K562 (cell line): ENCODE results near the gene ACOX1. TPM values are rescaled to one million over a fixed set of nuclear protein-coding genes. Genes with fewer than 3 reads are reported as not detected.

Experiments used
- ATAC-seq: fragments of 200-7000 bp; cut with Tn5 transposase; 3 replicates; pipeline ENCODE4 v1.9.1; 2020; ENCODE audit warnings: moderate library complexity
- BruUV-seq: library from RNA; stranded (reverse); fragments of 400-500 nt; replicated peaks from 2 replicates; lab custom pipeline; 2021; lab: Mats Ljungman, UMichigan
- CTCF ChIA-PET: fragments of 300-600 bp; formaldehyde crosslinking; extraction: SDS; loops from one replicate; lab custom pipeline; 2021; ENCODE audit warnings: low intra/inter-chr PET ratio; lab: Yijun Ruan, JAX
- POLR2A ChIA-PET: fragments of 300-600, 350-650 bp; sonication (Branson Sonifier 250); formaldehyde crosslinking; extraction: SDS; loops from one replicate; lab custom pipeline; 2021; ENCODE audit warnings: antibody characterized with exemption, inconsistent platforms; lab: Yijun Ruan, JAX
- DNase-seq, 4 experiments: peaks; one replicate each; pipeline versions ENCODE4 v3.0.0 to v3.0.0-alpha.2; 2011 to 2018; ENCODE audit warnings: low spot score in 3 of 4, mixed read lengths in 3 of 4; ENCODE audit errors: extremely low read depth in 1 of 4
- FAIRE-seq: peaks from 2 replicates; lab custom pipeline; 2011; peaks lifted over from hg19 to GRCh38; lab: Jason Lieb, UNC
- H2AFZ ChIP-seq: 2 replicates; pipeline ENCODE4 v1.6.0; 2011; ENCODE audit warnings: low read depth, low read length, control low read depth, inconsistent platforms
- H3K27ac ChIP-seq: fragments of 200-600 bp; 3 replicates; pipeline ENCODE4 v1.8.0; 2011; ENCODE audit warnings: low read depth, mild to moderate bottlenecking, control low read depth, inconsistent platforms, low read length, moderate library complexity, mixed read lengths; ENCODE audit errors: extremely low read depth
- H3K27me3 ChIP-seq, 2 experiments: fragments of 300-600 bp in 1 of 2; 2 replicates in 1 of 2; 3 replicates in 1 of 2; pipeline versions ENCODE4 v1.6.0 to v1.8.0; 2011; ENCODE audit warnings: inconsistent platforms in 2 of 2, low read length in 2 of 2, mild to moderate bottlenecking in 1 of 2, mixed read lengths in 1 of 2, moderate library complexity in 1 of 2; ENCODE audit not compliant: control insufficient read depth in 2 of 2, insufficient read depth in 2 of 2
- H3K36me3 ChIP-seq: fragments of 300-600 bp; 3 replicates; pipeline ENCODE4 v1.8.0; 2011; ENCODE audit warnings: mild to moderate bottlenecking, low read length, inconsistent platforms; ENCODE audit not compliant: control insufficient read depth, insufficient read depth
- H3K4me1 ChIP-seq, 2 experiments: fragments of 200-600 bp in 1 of 2; replicated peaks in 1 of 2; 2 replicates in 1 of 2; 3 replicates in 1 of 2; pipeline versions ENCODE4 v1.5.1 to v1.8.0; 2011; ENCODE audit warnings: inconsistent platforms in 2 of 2, low read length in 2 of 2, mild to moderate bottlenecking in 1 of 2, mixed read lengths in 1 of 2, moderate library complexity in 1 of 2; ENCODE audit not compliant: control insufficient read depth in 2 of 2, insufficient read depth in 2 of 2
- H3K4me2 ChIP-seq: 2 replicates; pipeline ENCODE4 v1.6.1; 2011; ENCODE audit warnings: low read length, control low read depth, inconsistent platforms, mixed read lengths; ENCODE audit not compliant: insufficient read depth
- H3K4me3 ChIP-seq: fragments of 200-600 bp; sonication (generic), shearing (Covaris generic); 2 replicates; pipeline ENCODE4 v1.5.1; 2016; ENCODE audit warnings: control low read depth, inconsistent platforms
- H3K79me2 ChIP-seq: fragments of 200-600 bp; 3 replicates; pipeline ENCODE4 v1.8.0; 2011; ENCODE audit warnings: low read length, inconsistent platforms; ENCODE audit not compliant: control insufficient read depth, insufficient read depth
- H3K9ac ChIP-seq, 2 experiments: 2 replicates each; pipeline versions ENCODE4 v1.6.0 to v1.6.1; 2011; ENCODE audit warnings: low read depth in 2 of 2, low read length in 2 of 2, control low read depth in 1 of 2, inconsistent platforms in 1 of 2, mild to moderate bottlenecking in 1 of 2, mixed read lengths in 1 of 2; ENCODE audit not compliant: insufficient read depth in 1 of 2
- H3K9me1 ChIP-seq: one replicate; pipeline ENCODE4 v1.6.0; 2011; ENCODE audit warnings: inconsistent platforms, mild to moderate bottlenecking, low read length, moderate library complexity; ENCODE audit not compliant: control insufficient read depth, insufficient read depth
- H3K9me3 ChIP-seq: replicated peaks from 2 replicates; pipeline ENCODE4 v1.5.1; 2011; ENCODE audit warnings: low read depth, low read length, inconsistent platforms; ENCODE audit not compliant: control insufficient read depth, insufficient read depth
- H4K20me1 ChIP-seq: replicated peaks from 2 replicates; pipeline ENCODE4 v1.6.1; 2011; ENCODE audit warnings: low read length, inconsistent platforms, mixed read lengths; ENCODE audit not compliant: control insufficient read depth, insufficient read depth
- AFF1 ChIP-seq, 2 experiments: fragments of 450-650 bp; IDR thresholded peaks; 2 replicates each; pipeline ENCODE4 v1.6.1; 2018; ENCODE audit warnings: mild to moderate bottlenecking in 2 of 2, low read depth in 1 of 2; ENCODE audit not compliant: partially characterized antibody in 2 of 2
- CEBPZ ChIP-seq: fragments of 150-350 bp; IDR thresholded peaks from 2 replicates; pipeline ENCODE4 v1.6.1; 2014; ENCODE audit warnings: low read depth, mild to moderate bottlenecking, low read length, borderline replicate concordance
- HDAC2 ChIP-seq: fragments of 450-650 bp; IDR thresholded peaks from 2 replicates; pipeline ENCODE4 v1.6.1; 2016; ENCODE audit warnings: mild to moderate bottlenecking
- KDM4B ChIP-seq, 2 experiments: fragments of 450-650 bp in 1 of 2; sonication (generic) in 1 of 2; IDR thresholded peaks; 2 replicates each; pipeline ENCODE4 v1.6.1; 2016 to 2017; ENCODE audit warnings: borderline replicate concordance in 2 of 2, antibody characterized with exemption in 1 of 2, low read depth in 1 of 2, mild to moderate bottlenecking in 1 of 2
- LEF1 ChIP-seq: fragments of 450-650 bp; IDR thresholded peaks from 2 replicates; pipeline ENCODE4 v1.6.1; 2016; ENCODE audit warnings: mild to moderate bottlenecking
- PKNOX1 ChIP-seq: fragments of 450-650 bp; IDR thresholded peaks from 2 replicates; pipeline ENCODE4 v1.6.1; 2016
- RBM17 ChIP-seq: fragments of 200-400 bp; formaldehyde crosslinking; IDR thresholded peaks from 2 replicates; pipeline ENCODE4 v1.6.1; 2017; ENCODE audit warnings: low read depth, mild to moderate bottlenecking, low read length, borderline replicate concordance
- RCOR1 ChIP-seq, 2 experiments: IDR thresholded peaks; 2 replicates each; pipeline ENCODE4 v1.6.1; 2012; ENCODE audit warnings: low read depth in 2 of 2, low read length in 2 of 2, borderline replicate concordance in 1 of 2, improper control_type of control experiment in 1 of 2
- SIN3B ChIP-seq: fragments of 450-650 bp; IDR thresholded peaks from 2 replicates; pipeline ENCODE4 v1.6.1; 2017; ENCODE audit warnings: low read depth, mild to moderate bottlenecking, moderate library complexity
- STAT5B ChIP-seq: fragments of 250-450 bp; sonication (Bioruptor Pico); IDR thresholded peaks from 2 replicates; pipeline ENCODE4 v1.8.0; 2021; ENCODE audit warnings: mild to moderate bottlenecking, inconsistent platforms
- TEAD1 ChIP-seq, 2 experiments: fragments of 450-650 bp in 1 of 2; sonication (generic) in 1 of 2; formaldehyde crosslinking; IDR thresholded peaks; 2 replicates each; pipeline versions ENCODE4 v1.4.0 to v1.8.0; 2020 to 2022; ENCODE audit warnings: mild to moderate bottlenecking in 2 of 2, missing genetic modification reagents in 1 of 2
- TOE1 ChIP-seq, 2 experiments: fragments of 450-650 bp in 1 of 2; sonication (generic) in 1 of 2; formaldehyde crosslinking in 1 of 2; IDR thresholded peaks; 2 replicates each; pipeline versions ENCODE4 v1.7.1 to v1.8.0; 2016 to 2022; ENCODE audit warnings: borderline replicate concordance in 2 of 2, mild to moderate bottlenecking in 2 of 2, antibody characterized with exemption in 1 of 2, inconsistent platforms in 1 of 2, low read depth in 1 of 2, missing genetic modification reagents in 1 of 2, moderate library complexity in 1 of 2
- ZBTB8A ChIP-seq: fragments of 450-650 bp; IDR thresholded peaks from 2 replicates; pipeline ENCODE4 v1.6.1; 2018; ENCODE audit warnings: mild to moderate bottlenecking, moderate library complexity; ENCODE audit not compliant: partially characterized antibody
- WGBS: fragments of 100-300 bp; shearing (Covaris generic); methylation state at CpG from one replicate; pipeline ENCODE4 v1.1.6; 2016; ENCODE audit warnings: low coverage, mixed read lengths; ENCODE audit not compliant: insufficient coverage; ENCODE audit errors: missing lambda C conversion rate; 5-methylcytosine and 5-hydroxymethylcytosine counted together
- in situ Hi-C: fragments of 300-500 bp; cut with MboI; formaldehyde crosslinking; loops from 4 replicates; pipeline ENCODE4 v1.15.0; 2018; ENCODE audit warnings: inconsistent platforms, mixed read lengths
- intact Hi-C: fragments of 100-400 bp; cut with micrococcal nuclease; formaldehyde crosslinking; loops from 2 replicates; pipeline ENCODE4 v1.14.2; 2022
- polyA plus RNA-seq, 8 experiments: library from polyadenylated mRNA; depleted of rRNA in 4 of 8; stranded (reverse) in 5 of 8; unstranded in 3 of 8; fragments of >200 nt; fragmentation: Nextera tagmentation in 2 of 8; fragmentation: Illumina TruSeq in 1 of 8; extraction: Ambion mirVana in 2 of 8; extraction: Trizol in 1 of 8; gene quantifications; 2 replicates each; pipeline versions ENCODE4 v1.2.1 to v1.2.3, GENCODE V29; 2011 to 2014; ENCODE audit warnings: inconsistent platforms in 1 of 8, missing spikeins in 1 of 8
- total RNA-seq, 7 experiments: library from RNA; depleted of rRNA in 6 of 7; stranded (reverse); fragments of >200 nt in 6 of 7; fragmentation: Illumina TruSeq in 2 of 7; extraction: Trizol in 2 of 7; gene quantifications; 2 replicates each; pipeline versions ENCODE4 v1.2.1 to v1.2.3, GENCODE V29; 2011 to 2021; ENCODE audit warnings: low replicate concordance in 1 of 7

The ACOX1 gene
- total and polyA plus RNA-seq, 9 of the 15 experiments (the other 6 are each of a cell fraction or from before 2014, with no cell fraction given) = 7.8 to 24.1 (median 14.5) TPM

GRCh38 chr17:76002100-76002499 lies 23.1 kb upstream of the ACOX1 start:
- H3K9me3 ChIP-seq = no peaks in the 10 kb centered on the region
- CTCF ChIA-PET = no interaction called here
- in situ Hi-C loops = loop anchor here (10.0 kb wide), 1 partner anchor 227 kb away; a partner anchor contains a TSS
- H2AFZ ChIP-seq = no peak overlapping the region
- peak overlapping the region in 1 of 2 experiments; percentile 86; a peak in 2 of 4 replicates for H3K9ac ChIP-seq
- BruUV-seq = no TSS peak
- POLR2A ChIA-PET = interaction anchor here (0.6 to 1.1 kb wide), 2 partner anchors 91 to 168 kb away, joined by 3 to 5 read pairs; no protein-coding TSS in a partner anchor
- FAIRE-seq (no peak), DNase-seq (peak in 1 of 4 experiments; percentile 6), ATAC-seq (no peak)
- H3K27ac ChIP-seq = no peak overlapping the region
- intact Hi-C loops = loop anchor here (10.0 kb wide), 1 partner anchor 247 kb away; no protein-coding TSS in a partner anchor
- H3K79me2 ChIP-seq = no peaks in the 10 kb centered on the region
- H3K27me3 ChIP-seq = no peaks in the 10 kb centered on the region
- no peak overlapping the region for H3K4me2 ChIP-seq
- H3K4me3 ChIP-seq = no peak overlapping the region
- H4K20me1 ChIP-seq = no peaks in the 10 kb centered on the region
- peaks cover 2 to 22% of the 10 kb centered on the region in 2 experiments; a peak in 4 of 5 replicates for H3K4me1 ChIP-seq
- WGBS = 94% methylated on average over 12 of the region's 12 CpGs
- H3K9me1 ChIP-seq = no peaks in the 10 kb centered on the region
- H3K36me3 ChIP-seq = peaks cover 16% of the 10 kb centered on the region; the same call in 2 of the 3 replicates
- no peak for TF ChIP-seq RBM17
- no peak for TF ChIP-seq PKNOX1
- no peak for TF ChIP-seq HDAC2
- TF ChIP-seq ZBTB8A = no peak
- TF ChIP-seq STAT5B (CRISPR knock-in tag) = no peak
- no peak for TF ChIP-seq AFF1 (IDR thresholded peaks at IDR 0.05; ENCODE audit: low read depth in 1 of 2, partially characterized antibody in 2 of 2)
- TF ChIP-seq TOE1 (IDR thresholded peaks at IDR 0.05; ENCODE audit: borderline replicate concordance) = no peak
- TF ChIP-seq TOE1 (CRISPR knock-in tag; IDR thresholded peaks at IDR 0.05; ENCODE audit: borderline replicate concordance, low read depth) = no peak
- no peak for TF ChIP-seq SIN3B
- no peak for TF ChIP-seq TEAD1 (CRISPR knock-in tag; IDR thresholded peaks at IDR 0.05)
- TF ChIP-seq LEF1 = no peak
- TF ChIP-seq RCOR1 (IDR thresholded peaks at IDR 0.05; ENCODE audit: borderline replicate concordance in 1 of 2, low read depth in 2 of 2, low read length in 2 of 2) = no peak
- no peak for TF ChIP-seq KDM4B (IDR thresholded peaks at IDR 0.05; ENCODE audit: borderline replicate concordance in 2 of 2, low read depth in 1 of 2)
- TF ChIP-seq CEBPZ = no peak
